Stimulated activated CD4-positive, alpha-beta T cell treated with anti-CD3 and anti-CD28 coated beads, Interleukin-1b, Interleukin-23, amount 100 ng/mL, for 1 hour (primary cell): ENCODE measurements around the gene RNF222.
"Not testable (repeated sequence)": the region's sequence is repeated elsewhere in the genome, so short reads cannot be mapped to it uniquely, and the experiment has no call there.

ENCODE experiments used
- DNase-seq, 2 donors: peaks; one replicate each; pipeline ENCODE4 v3.0.0-alpha.2; 2020; ENCODE audit warnings: low read depth in 2 of 2

The RNF222 gene

GRCh38 chr17:8382052-8382879 lies 15.4 kb downstream of the RNF222 start:
- DNase-seq = no peak

- DNase-seq = no peak
Observed at GRCh38 chr17:8380049-8380448, 17.6 kb downstream of the RNF222 start.

- DNase-seq = not testable (repeated sequence)
Observed at GRCh38 chr17:8378117-8378516, 19.5 kb downstream of the RNF222 start.

- no peak for DNase-seq
Observed at GRCh38 chr17:8377422-8377821, 20.2 kb downstream of the RNF222 start.

GRCh38 chr17:8376271-8377067 lies 21.2 kb downstream of the RNF222 start, which contains the start of gene KRABD2:
Gene KRABD2, minus strand, starts transcription at chr17:8376704.
- DNase-seq = peak; percentile 70 to 86

GRCh38 chr17:8375738-8376259 lies 21.8 kb downstream of the RNF222 start:
- no peak for DNase-seq

GRCh38 chr17:8373856-8374255 lies 23.8 kb downstream of the RNF222 start:
- DNase-seq = not testable (repeated sequence)

GRCh38 chr17:8372422-8372821 lies 25.2 kb downstream of the RNF222 start:
- no peak for DNase-seq

- DNase-seq = no peak
Observed at GRCh38 chr17:8371786-8372185, 25.8 kb downstream of the RNF222 start.

- DNase-seq = no peak
Observed at GRCh38 chr17:8369944-8370343, 27.7 kb downstream of the RNF222 start.

GRCh38 chr17:8368193-8368592 lies 29.4 kb downstream of the RNF222 start:
- no peak for DNase-seq

- DNase-seq = no peak
Observed at GRCh38 chr17:8366231-8366630, 31.4 kb downstream of the RNF222 start.

- DNase-seq = no peak
Observed at GRCh38 chr17:8365143-8365542, 32.5 kb downstream of the RNF222 start.

- DNase-seq = no peak
Observed at GRCh38 chr17:8362651-8363332, 34.8 kb downstream of the RNF222 start.

- DNase-seq = no peak
Observed at GRCh38 chr17:8360751-8361150, 36.9 kb downstream of the RNF222 start.

GRCh38 chr17:8360260-8360659 lies 37.4 kb downstream of the RNF222 start:
- no peak for DNase-seq

GRCh38 chr17:8359769-8360168 lies 37.9 kb downstream of the RNF222 start:
- DNase-seq = no peak

- no peak for DNase-seq
Observed at GRCh38 chr17:8357910-8358309, 39.7 kb downstream of the RNF222 start.

- DNase-seq = no peak
Observed at GRCh38 chr17:8354236-8354635, 43.4 kb downstream of the RNF222 start.

GRCh38 chr17:8353736-8354135 lies 43.9 kb downstream of the RNF222 start:
- no peak for DNase-seq

GRCh38 chr17:8350339-8350738 lies 47.3 kb downstream of the RNF222 start:
- DNase-seq = no peak

GRCh38 chr17:8347001-8347400 lies 50.6 kb downstream of the RNF222 start:
- not testable (repeated sequence) for DNase-seq
